Measurements from ENCODE around the gene TENM3.
A peak's percentile ranks its signal among the peaks of the same experiment; 100 is the strongest.

The TENM3 gene

GRCh38 chr4:182577411-182577810 lies 334.2 kb downstream of the TENM3 start:
- no peak for DNase-seq

- DNase-seq = no peak
Measured at GRCh38 chr4:182578402-182578801, 335.2 kb downstream of the TENM3 start.

- DNase-seq = no peak
Measured at GRCh38 chr4:182582245-182582644, 339.0 kb downstream of the TENM3 start.

DNA sequence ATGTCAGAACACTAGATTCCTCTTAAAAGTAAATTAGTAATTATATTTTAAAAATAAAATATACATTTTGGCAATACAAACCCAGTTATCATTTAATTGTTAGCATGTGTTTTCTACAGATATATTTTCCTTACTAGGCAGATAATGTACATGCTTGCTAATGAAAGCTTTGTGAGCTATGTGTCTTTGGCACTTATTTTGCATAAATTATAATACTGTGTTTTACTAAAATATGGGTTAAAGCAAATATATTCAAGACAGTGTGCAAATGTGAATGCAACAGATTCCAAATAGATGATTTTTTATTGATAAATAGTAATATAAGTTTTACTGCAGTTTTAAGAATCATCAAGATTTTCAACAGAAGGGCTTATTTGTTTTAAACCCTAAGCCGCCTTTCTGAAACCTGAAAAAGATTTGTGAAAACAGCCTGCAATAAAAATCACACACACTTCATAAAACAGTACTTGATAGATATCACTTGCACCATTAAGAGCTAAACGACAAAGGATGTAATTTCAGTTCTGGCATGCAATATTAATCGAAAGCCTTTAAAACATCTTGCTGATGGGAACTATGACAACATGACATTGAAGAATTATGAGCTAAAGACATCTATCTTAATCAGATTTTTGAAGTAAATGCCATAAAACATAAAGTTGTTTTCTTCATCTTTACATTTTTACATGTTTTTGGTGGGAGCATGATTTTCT lies 340.7 kb downstream of the TENM3 start:
- no peak for DNase-seq

DNA sequence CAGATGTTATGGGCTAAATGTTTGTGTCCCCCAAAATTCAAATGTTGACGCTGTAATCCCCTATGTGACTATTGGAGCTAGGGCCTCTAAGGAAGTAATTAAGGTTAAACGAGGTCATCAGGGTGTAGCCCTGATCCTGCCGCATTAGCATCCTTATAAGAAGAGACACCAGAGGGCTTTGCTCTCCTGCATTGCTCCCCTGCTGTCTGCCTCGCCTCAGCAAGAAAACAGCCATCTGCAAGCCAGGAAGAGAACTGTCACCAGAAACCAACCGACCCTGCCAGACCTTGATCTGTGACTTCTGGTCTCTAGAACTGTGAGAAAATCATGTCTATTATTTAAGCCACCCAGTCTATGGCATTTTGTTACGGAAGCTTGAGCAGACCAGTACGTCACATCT lies 342.1 kb downstream of the TENM3 start:
- DNase-seq = no peak

DNA sequence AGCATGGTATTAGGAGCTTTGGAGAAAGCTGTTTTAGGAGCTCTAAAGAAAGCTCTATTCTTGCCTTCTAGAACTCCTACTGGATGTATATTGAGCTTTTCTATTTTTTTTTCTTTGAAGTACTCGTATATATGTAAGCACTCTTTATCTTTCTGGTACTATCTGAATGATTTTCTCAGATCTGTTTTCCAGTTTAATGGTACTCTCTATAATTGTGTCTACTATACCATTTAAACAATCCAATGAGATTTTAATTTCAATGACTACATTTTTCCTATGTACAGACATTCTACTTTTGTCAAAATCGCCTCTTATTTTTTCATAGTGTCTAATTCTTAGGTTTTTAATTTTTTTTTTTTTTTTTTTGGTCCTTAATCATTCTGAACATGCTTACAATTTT lies 345.9 kb downstream of the TENM3 start:
- no peak for DNase-seq

GRCh38 chr4:182593402-182593801 lies 350.2 kb downstream of the TENM3 start:
- peak in 1 of 2 experiments; percentile 1 for DNase-seq

DNA sequence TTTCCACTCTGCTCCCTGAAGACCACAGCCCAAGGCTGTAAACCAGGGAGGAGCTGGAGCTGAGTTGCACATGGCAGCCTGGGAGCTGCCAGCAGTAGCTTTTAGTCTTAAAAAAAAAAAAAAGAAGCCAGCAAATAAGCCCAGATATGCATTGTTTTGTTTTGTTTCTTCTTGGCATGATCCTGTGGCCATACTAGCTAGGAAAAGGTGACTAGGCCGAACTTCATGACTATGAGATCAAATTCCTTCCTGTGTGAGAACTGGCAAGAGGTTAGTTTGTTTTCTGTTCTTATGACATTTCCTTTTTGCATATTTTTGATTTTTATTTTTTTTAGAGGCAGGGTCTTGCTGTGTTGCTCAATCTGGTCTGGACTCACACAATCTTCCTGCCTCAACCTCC lies 350.7 kb downstream of the TENM3 start:
- DNase-seq = no peak

DNA sequence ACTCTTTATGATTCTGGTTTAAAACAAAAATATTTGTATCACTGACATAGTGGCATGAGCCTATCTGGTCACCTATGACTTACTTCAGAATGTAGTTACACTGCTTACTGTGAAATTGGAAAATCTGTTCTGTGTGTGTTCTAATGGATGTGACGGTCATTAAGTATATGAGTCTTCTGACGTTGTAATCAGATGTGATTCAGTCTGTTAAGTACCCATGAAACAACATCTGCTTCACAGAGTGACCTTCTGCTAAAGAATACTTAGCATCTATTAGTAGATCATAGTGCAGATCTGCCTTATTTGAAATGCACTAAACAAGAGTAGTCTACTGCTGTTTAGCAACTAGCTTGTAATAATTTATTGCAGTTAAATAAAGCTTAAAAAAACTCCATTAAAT lies 356.9 kb downstream of the TENM3 start:
- peak in 1 of 2 experiments; percentile 37 for DNase-seq

DNA sequence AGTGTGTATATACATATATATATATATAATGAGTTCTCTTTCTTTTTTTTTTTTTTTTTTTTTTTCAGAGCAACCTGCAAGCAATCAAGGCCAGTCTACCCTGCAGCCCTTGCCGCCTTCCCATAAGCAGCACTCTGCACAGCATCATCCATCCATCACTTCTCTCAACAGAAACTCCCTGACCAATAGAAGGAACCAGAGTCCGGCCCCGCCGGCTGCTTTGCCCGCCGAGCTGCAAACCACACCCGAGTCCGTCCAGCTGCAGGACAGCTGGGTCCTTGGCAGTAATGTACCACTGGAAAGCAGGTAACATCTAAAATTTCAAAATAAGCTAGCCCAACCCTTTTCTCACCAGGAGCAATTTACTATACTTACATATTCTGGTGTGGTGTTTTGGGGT lies 357.7 kb downstream of the TENM3 start:
- DNase-seq = no peak

DNA sequence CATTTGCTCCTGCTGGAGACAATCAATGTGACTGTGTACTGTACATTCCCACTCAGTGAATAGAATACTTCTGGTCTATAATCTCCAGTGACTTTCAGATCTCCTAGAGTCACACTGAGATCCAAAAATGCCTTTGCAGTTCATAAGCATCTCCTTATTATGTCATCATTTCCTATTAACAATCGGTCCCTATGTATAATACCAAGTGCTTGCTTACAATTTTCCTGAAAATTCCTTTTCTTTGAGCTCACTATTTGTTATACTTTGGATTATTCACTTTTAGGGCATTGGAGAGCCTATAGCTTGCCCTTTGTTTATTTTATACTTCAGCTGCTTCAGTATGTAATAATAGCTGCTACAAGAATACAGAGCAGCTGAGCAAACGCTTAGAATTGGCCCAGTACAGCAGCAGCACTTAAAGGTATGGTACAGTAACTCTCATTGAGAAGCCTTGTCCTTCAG lies 361.0 kb downstream of the TENM3 start:
- peak in 1 of 2 experiments; percentile 72 for DNase-seq

DNA sequence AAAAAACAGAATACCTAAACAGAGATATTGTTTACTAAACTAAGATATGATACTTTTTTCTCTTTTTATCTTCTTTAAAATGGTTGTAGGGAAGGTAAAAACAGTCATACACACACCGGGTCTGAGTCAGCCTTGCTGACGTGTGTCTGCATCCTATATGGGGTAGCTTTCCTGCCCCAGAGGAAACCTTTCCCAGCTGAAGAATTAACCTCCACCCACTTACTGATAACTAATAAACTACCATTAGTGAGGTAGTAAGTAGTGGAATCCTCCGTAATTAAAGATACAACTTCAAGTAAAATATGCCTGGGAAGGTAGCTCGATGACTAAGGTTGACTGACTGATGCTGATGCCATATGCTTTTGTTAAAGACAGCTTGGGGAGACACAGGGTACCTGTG lies 361.8 kb downstream of the TENM3 start:
- DNase-seq = no peak

GRCh38 chr4:182608525-182608924 lies 365.3 kb downstream of the TENM3 start:
- DNase-seq = no peak

DNA sequence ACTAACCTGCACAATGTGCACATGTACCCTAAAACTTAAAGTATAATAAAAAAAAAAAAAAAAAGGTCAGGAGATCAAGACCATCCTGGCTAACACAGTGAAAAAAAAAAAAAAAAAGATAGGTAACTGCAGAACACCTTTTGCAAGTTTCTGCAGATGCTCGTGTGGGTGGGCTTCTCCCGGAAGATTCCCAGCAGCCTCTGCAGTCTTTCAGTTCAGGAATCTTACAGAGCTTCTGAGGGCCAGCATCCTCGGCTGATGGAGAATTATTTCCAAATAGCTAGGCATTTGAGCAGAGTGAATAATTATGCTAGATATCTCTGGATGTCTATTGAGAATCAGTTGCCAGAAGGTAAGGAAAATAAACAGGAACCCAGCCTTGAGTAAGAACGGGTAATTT lies 373.3 kb downstream of the TENM3 start:
- no peak for DNase-seq

DNA sequence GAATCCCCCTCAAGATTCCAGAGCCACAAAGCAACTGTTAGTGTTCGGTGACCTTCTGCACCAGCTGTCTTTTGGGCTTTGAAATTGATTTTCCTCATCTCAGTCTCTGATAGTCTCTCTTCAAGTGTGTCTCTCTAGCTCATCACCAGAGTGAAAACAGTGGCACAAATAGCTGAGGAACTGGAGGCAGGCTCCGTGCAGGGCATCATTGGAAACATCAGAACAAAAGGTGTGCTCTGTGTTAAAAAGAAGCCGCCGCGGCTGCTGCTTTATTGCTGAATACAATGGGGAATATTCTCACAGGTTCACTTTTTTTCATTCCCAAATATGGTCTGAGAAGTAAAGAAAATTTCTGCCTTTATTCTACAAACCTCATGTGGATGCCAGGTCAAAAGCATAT lies 376.5 kb downstream of the TENM3 start:
- DNase-seq = no peak

DNA sequence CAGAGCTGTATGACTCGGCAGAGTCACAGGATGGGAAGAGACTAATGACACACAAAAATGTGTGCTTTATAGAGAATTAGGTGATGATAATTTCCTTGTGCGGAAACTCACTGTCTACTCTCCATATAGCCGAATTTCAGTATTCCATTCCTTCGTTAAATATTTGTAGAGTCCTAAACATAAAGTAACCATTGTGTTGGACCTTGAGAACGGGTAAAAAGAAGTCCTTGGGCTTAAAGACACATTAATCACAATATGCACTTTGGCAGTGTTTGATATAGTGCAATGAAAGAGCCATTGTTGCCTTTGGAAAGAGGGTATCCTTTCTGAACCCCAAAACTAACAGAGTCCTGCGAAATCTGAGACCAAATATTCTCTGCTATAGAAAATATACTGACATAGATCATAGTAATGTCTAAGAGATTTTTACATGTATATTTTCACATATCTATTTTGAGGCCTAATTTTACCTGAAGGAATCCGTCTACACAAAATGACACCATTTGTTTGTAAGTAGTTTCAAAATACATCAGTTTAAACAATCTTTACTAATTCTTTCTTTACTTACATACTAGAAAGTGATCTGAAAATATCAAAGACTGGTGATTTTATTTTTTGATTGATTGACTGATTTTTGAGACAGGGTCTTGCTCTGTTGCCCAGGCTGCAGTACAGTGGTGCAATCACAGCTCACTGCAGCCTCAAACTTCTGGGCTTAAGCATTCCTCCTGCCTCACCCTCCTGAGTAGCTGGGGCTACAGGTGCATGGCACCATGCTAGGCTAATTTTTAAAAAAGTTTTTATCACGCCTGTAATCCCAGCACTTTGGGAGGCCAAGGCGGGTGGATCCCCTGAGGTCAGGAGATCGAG lies 377.1 kb downstream of the TENM3 start:
- no peak for DNase-seq

DNA sequence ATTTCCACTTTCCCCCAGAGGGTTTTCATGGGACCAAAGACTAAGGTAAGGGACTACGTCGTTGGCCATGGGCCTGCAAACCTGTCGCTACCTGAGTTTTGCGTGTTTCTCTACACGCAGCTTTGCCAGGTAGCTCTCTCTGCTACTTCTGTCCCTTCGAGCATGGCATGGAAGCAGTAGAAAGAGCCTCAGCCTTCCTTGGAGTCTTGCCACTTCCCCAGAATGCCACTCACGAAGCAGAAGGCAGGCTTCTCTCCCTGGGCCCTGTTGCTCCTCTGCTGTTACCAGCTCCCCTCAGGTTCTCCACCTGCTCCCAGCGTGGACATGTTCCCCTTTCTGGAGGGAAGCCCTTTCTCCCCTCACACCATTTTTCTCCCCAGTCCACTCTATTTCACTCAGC lies 381.1 kb downstream of the TENM3 start:
- no peak for DNase-seq

DNA sequence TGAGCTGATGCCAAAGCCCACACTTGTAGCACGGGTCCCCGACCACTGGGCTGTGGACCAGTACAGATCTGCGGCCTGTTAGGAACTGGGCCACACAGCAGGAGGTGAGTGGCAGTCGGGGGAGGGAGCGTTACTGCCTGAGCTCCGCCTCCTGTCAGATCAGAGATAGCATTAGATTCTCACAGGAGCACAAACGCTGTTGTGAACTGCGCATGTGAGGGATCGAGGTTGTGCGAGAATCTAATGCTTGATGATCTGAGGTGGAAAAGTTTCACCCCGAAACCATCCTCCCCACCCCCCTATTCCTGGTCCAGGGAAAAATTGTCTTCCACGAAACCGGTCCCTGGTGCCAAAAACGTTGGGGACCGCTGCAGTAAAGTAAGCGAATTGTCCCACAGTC lies 382.0 kb downstream of the TENM3 start:
- DNase-seq = no peak

GRCh38 chr4:182627996-182628395 lies 384.8 kb downstream of the TENM3 start:
- DNase-seq = no peak

- no peak for DNase-seq
Measured at GRCh38 chr4:182628544-182628943, 385.3 kb downstream of the TENM3 start.

DNA sequence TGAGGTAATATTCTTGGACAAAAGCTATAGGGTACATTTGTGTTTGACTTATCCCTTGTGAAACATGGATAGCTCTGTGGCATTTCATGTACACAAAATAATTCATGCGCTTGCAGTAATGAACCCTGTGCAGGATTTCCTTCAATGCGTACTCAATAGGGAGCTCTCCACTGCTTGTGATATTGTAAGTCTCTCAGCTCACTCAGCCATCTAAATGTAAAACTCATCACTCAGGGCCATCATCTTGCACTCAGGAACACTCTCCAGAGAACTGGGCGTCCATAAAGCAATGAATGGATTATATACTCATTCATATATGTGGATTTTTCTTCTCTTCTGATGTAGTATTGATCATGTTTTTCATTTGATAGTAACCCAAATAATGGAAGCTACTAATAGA lies 385.9 kb downstream of the TENM3 start:
- DNase-seq = no peak

- DNase-seq = no peak
Measured at GRCh38 chr4:182640491-182640890, 397.3 kb downstream of the TENM3 start.

DNA sequence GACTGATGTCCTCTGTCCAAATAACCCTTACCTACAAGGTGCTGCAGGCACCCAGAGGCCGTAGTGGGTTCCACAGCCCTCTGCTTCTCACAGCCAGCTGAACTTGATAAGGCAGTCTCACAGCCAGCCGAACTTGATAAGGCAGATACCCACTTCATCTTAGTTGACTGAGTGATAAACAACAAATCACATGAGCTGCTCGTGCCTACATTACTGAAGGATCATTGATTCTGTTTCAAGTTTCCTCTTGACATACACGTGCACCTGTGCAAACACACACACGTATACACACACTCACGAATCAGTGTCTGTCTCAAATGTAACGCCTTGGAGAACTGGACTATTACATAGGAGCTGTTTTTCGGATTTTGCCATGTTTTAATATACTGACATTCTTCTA lies 397.7 kb downstream of the TENM3 start:
- DNase-seq = peak in 1 of 2 experiments; percentile 42

DNA sequence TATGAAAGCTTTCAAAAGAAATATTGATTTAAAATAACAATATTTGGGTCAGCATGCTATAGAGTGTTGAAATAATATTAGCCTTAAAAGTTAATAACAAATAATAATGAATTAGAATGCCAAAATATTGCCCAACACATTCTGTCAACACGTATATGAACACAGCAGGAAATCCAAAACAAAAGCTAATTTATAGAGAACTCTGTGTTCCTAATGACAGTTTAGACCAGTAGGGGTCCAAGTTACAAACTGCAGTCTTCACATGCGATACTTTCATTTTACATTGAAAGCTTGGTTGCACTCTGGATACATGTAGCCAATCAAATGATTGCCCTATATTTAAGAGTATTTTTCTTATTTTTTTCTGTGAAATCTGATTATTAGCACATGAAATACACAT lies 399.6 kb downstream of the TENM3 start:
- peak in 1 of 2 experiments; percentile 21 for DNase-seq

All from NCI-H2081 (cell line).